GM12878 (cell line): ENCODE data around the gene HS3ST1. TPM values are rescaled to one million over a fixed set of nuclear protein-coding genes. Genes with fewer than 3 reads are reported as not detected.

ENCODE experiments used
- ATAC-seq: fragments of 200-7000 bp; cut with Tn5 transposase; 3 replicates; pipeline ENCODE4 v1.9.1; 2020; ENCODE audit warnings: mild to moderate bottlenecking, moderate library complexity
- BruUV-seq: library from RNA; stranded (reverse); fragments of 400-500 nt; replicated peaks from 2 replicates; lab custom pipeline; 2021; lab: Mats Ljungman, UMichigan
- CTCF ChIA-PET: fragments of 300-600 bp; sonication (Branson Sonifier 250); formaldehyde crosslinking; extraction: SDS; loops from one replicate; lab custom pipeline; 2021; ENCODE audit warnings: inconsistent platforms; lab: Yijun Ruan, JAX
- POLR2A ChIA-PET: fragments of 350-600 bp; formaldehyde crosslinking; extraction: SDS; loops from one replicate; lab custom pipeline; 2021; ENCODE audit warnings: inconsistent platforms; lab: Charles Lee
- RAD21 ChIA-PET: fragments of 300-600 bp; sonication (Branson Sonifier 250); formaldehyde crosslinking; loops from one replicate; lab custom pipeline; 2023; ENCODE audit warnings: antibody characterized with exemption; ENCODE audit not compliant: unreplicated experiment; lab: Charles Lee
- SMC1A ChIA-PET: fragments of 300-600 bp; sonication (Branson Sonifier 250); formaldehyde crosslinking; loops from one replicate; lab custom pipeline; 2023; ENCODE audit not compliant: unreplicated experiment, uncharacterized antibody; lab: Charles Lee
- DNase-seq: peaks from one replicate; pipeline ENCODE4 v3.0.0-alpha.2; 2011; ENCODE audit warnings: low read depth, low spot score
- FAIRE-seq: peaks from 3 replicates; lab custom pipeline; 2011; peaks lifted over from hg19 to GRCh38; lab: Jason Lieb, UNC
- H2AFZ ChIP-seq: 2 replicates; pipeline ENCODE4 v1.6.0; 2011; ENCODE audit warnings: low read depth, low read length, control low read depth; ENCODE audit not compliant: control insufficient read depth
- H3K27ac ChIP-seq: 2 replicates; pipeline ENCODE4 v1.5.1; 2011; ENCODE audit warnings: control low read depth; ENCODE audit not compliant: control insufficient read depth, insufficient read depth
- H3K27me3 ChIP-seq, 2 experiments: replicated peaks in 1 of 2; 2 replicates each; pipeline versions ENCODE4 v1.6.0 to v1.6.1; 2011; ENCODE audit warnings: low read length in 1 of 2; ENCODE audit not compliant: control insufficient read depth in 2 of 2, insufficient read depth in 2 of 2
- H3K36me3 ChIP-seq, 2 experiments: 2 replicates each; pipeline ENCODE4 v1.5.1; 2011; ENCODE audit warnings: low read length in 1 of 2; ENCODE audit not compliant: control insufficient read depth in 2 of 2, insufficient read depth in 2 of 2
- H3K4me1 ChIP-seq: 2 replicates; pipeline ENCODE4 v1.6.1; 2011; ENCODE audit warnings: mild to moderate bottlenecking, low read length, moderate library complexity, mixed read lengths; ENCODE audit not compliant: control insufficient read depth, insufficient read depth
- H3K4me2 ChIP-seq: 2 replicates; pipeline ENCODE4 v1.6.0; 2011; ENCODE audit warnings: control low read depth; ENCODE audit not compliant: control insufficient read depth, insufficient read depth
- H3K4me3 ChIP-seq: fragments of 200-600 bp; sonication (generic); 2 replicates; pipeline ENCODE4 v1.5.1; 2016
- H3K79me2 ChIP-seq: 2 replicates; pipeline ENCODE4 v1.6.0; 2011; ENCODE audit warnings: low read length; ENCODE audit not compliant: control insufficient read depth, insufficient read depth
- H3K9ac ChIP-seq: 2 replicates; pipeline ENCODE4 v1.8.0; 2011; ENCODE audit warnings: low read length, control low read depth, mixed read lengths; ENCODE audit not compliant: control insufficient read depth, insufficient read depth
- H3K9me3 ChIP-seq: replicated peaks from 3 replicates; pipeline ENCODE4 v1.5.1; 2011; ENCODE audit warnings: mild to moderate bottlenecking, low read length; ENCODE audit not compliant: control insufficient read depth, insufficient read depth
- H4K20me1 ChIP-seq: 2 replicates; pipeline ENCODE4 v1.6.0; 2011; ENCODE audit not compliant: control insufficient read depth, insufficient read depth
- ASH2L ChIP-seq: fragments of 300-600, 200-600 bp; sonication (generic); IDR thresholded peaks from 2 replicates; pipeline ENCODE4 v1.6.1; 2017; ENCODE audit warnings: low read depth, mild to moderate bottlenecking, borderline replicate concordance
- BACH1 ChIP-seq: fragments of 450-650 bp; IDR thresholded peaks from 2 replicates; pipeline ENCODE4 v1.6.1; 2017; ENCODE audit warnings: mild to moderate bottlenecking, borderline replicate concordance
- CBX3 ChIP-seq: fragments of 200-600 bp; sonication (generic); IDR thresholded peaks from 2 replicates; pipeline ENCODE4 v1.6.1; 2016; ENCODE audit warnings: low read depth, borderline replicate concordance
- CBX5 ChIP-seq: sonication (generic); IDR thresholded peaks from 2 replicates; pipeline ENCODE4 v1.6.1; 2016; ENCODE audit warnings: low read depth, moderate library complexity, mild to moderate bottlenecking, inconsistent platforms
- EED ChIP-seq: sonication (generic); IDR thresholded peaks from 2 replicates; pipeline ENCODE4 v1.6.1; 2016; ENCODE audit warnings: antibody characterized with exemption, low read depth
- ETV6 ChIP-seq, 2 experiments: fragments of 450-650 bp in 1 of 2; IDR thresholded peaks in 1 of 2; conservative IDR thresholded peaks in 1 of 2; 2 replicates each; pipeline ENCODE4 v1.6.1; 2014; ENCODE audit warnings: antibody characterized with exemption in 1 of 2, borderline replicate concordance in 1 of 2, low read depth in 1 of 2, mild to moderate bottlenecking in 1 of 2, moderate library complexity in 1 of 2
- EZH2 ChIP-seq: IDR thresholded peaks from 2 replicates; pipeline ENCODE4 v1.6.1; 2012; ENCODE audit warnings: low read depth, mild to moderate bottlenecking, control low read depth, inconsistent platforms, low read length, borderline replicate concordance; ENCODE audit not compliant: control insufficient read depth
- GATAD2B ChIP-seq: fragments of 450-650 bp; conservative IDR thresholded peaks from 2 replicates; pipeline ENCODE4 v1.6.1; 2017; ENCODE audit warnings: low read depth, mild to moderate bottlenecking, moderate library complexity
- MEF2B ChIP-seq: fragments of 450-650 bp; IDR thresholded peaks from 2 replicates; pipeline ENCODE4 v1.6.1; 2018; ENCODE audit warnings: mild to moderate bottlenecking, moderate library complexity; ENCODE audit not compliant: partially characterized antibody, poor library complexity, severe bottlenecking
- NFIC ChIP-seq: IDR thresholded peaks from 2 replicates; pipeline ENCODE4 v1.6.1; 2012; ENCODE audit warnings: low read depth, mild to moderate bottlenecking, inconsistent platforms, low read length, moderate library complexity
- NR2C2 ChIP-seq: IDR thresholded peaks from 2 replicates; pipeline ENCODE4 v1.6.1; 2011; ENCODE audit warnings: borderline replicate concordance, low read depth; ENCODE audit not compliant: control insufficient read depth, insufficient read length
- PAX5 ChIP-seq: IDR thresholded peaks from 2 replicates; pipeline ENCODE4 v1.6.1; 2011; ENCODE audit warnings: low read depth, low read length, borderline replicate concordance
- SIN3A ChIP-seq: IDR thresholded peaks from 2 replicates; pipeline ENCODE4 v1.6.1; 2012; ENCODE audit warnings: low read depth, low read length, improper control_type of control experiment
- SKIL ChIP-seq: fragments of 450-650 bp; IDR thresholded peaks from 2 replicates; pipeline ENCODE4 v1.6.1; 2017; ENCODE audit warnings: mild to moderate bottlenecking, low read depth, inconsistent platforms; ENCODE audit not compliant: poor library complexity, severe bottlenecking
- TCF12 ChIP-seq: IDR thresholded peaks from 2 replicates; pipeline ENCODE4 v1.6.1; 2011; ENCODE audit warnings: low read depth, mild to moderate bottlenecking, low read length
- TCF3 ChIP-seq: IDR thresholded peaks from 2 replicates; pipeline ENCODE4 v1.6.1; 2012; ENCODE audit warnings: low read depth, mild to moderate bottlenecking, low read length, borderline replicate concordance; ENCODE audit not compliant: insufficient read depth
- ZNF384 ChIP-seq: IDR thresholded peaks from 2 replicates; pipeline ENCODE4 v1.6.1; 2012; ENCODE audit warnings: low read depth, mild to moderate bottlenecking, low read length, improper control_type of control experiment, borderline replicate concordance
- WGBS: methylation state at CpG from one replicate; pipeline ENCODE4 v1.1.6; 2016; ENCODE audit warnings: low lambda C conversion rate; ENCODE audit not compliant: insufficient replicate concordance, insufficient coverage; ENCODE audit errors: missing lambda C conversion rate; 5-methylcytosine and 5-hydroxymethylcytosine counted together
- in situ Hi-C: fragments of 300-500 bp; cut with MboI; formaldehyde crosslinking; loops from 9 replicates; pipeline ENCODE4 v1.14.3; 2018; ENCODE audit warnings: mixed read lengths
- intact Hi-C: fragments of 100-400 bp; cut with micrococcal nuclease; formaldehyde crosslinking; loops from one replicate; pipeline ENCODE4 v1.14.2; 2022; ENCODE audit not compliant: unreplicated experiment
- polyA plus RNA-seq, 11 experiments: library from polyadenylated mRNA; depleted of rRNA in 4 of 11; unstranded in 6 of 11; stranded (reverse) in 5 of 11; fragments of >200 nt; fragmentation: Nextera tagmentation in 4 of 11; fragmentation: Illumina TruSeq in 1 of 11; extraction: Ambion mirVana in 4 of 11; extraction: Trizol in 1 of 11; gene quantifications; 1 replicate in 1 of 11; 2 replicates in 10 of 11; pipeline versions ENCODE4 v1.2.1 to v1.2.3, GENCODE V29; 2011 to 2016; ENCODE audit warnings: inconsistent platforms in 2 of 11, missing spikeins in 2 of 11, low read depth in 1 of 11
- total RNA-seq, 4 experiments: library from RNA; depleted of rRNA in 3 of 4; stranded (reverse); fragments of >200 nt in 3 of 4; fragmentation: Illumina TruSeq in 1 of 4; extraction: Trizol in 1 of 4; gene quantifications; 2 replicates each; pipeline versions ENCODE4 v1.2.1 to v1.2.3, GENCODE V29; 2013 to 2021
- TF ChIP-seq, protein P1 (sequence below): IDR thresholded peaks from 2 replicates; pipeline ENCODE4 v1.6.1; 2011; ENCODE audit warnings: mild to moderate bottlenecking, low read depth, low read length, moderate library complexity; ENCODE audit not compliant: insufficient replicate concordance

HS3ST1 gene
- total and polyA plus RNA-seq, 10 of the 15 experiments (the other 5 are each of a cell fraction or from before 2014, with no cell fraction given) = 0.03 to 0.65 (median 0.13) TPM

DNA sequence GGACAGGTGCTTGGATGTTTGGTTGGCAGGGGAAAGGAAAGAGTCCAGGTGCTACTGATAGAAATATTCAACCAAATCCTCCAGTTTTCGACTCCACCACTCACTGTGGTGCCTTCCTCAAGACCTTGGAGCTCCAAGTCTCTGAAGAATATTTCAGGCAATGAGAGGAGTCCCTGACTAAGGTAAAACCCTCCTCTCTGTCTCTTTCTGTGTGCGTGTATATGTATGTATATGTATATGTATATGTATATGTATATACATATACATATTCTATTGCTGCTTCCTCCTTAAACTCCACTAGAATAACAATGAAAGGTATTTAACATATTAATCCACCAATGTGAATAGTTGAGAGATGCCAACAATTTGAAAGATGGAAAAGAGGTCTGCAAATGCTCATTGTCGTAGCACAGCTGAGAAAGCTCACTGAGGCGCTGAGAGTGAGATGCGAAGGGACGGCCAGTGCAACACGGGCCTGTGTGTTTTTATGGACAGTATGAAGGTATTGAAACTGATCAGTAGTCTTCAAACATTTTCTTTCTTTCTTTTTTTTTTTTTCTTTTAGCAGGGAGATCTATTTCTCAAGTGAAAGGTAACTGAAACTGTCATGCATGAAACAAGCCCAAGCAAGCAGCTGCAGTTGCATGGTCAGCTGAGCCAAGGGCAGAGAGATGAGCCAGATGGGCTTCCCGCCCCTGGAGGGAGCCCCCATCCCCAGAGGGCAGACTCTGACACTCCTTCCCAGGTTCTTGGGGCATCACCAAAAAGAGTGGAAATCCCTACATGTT lies 41.1 kb upstream of the HS3ST1 start:
- FAIRE-seq = peak; percentile 44
- Histone ChIP-seq H4K20me1 (no peaks in the 10 kb centered on the region), H3K79me2 (no peaks in the 10 kb centered on the region), H3K9me3 (no peaks in the 10 kb centered on the region), H3K27ac (peak overlapping the region; percentile 72), H2AFZ (peak overlapping the region; percentile 30; the same call in 1 of the 2 replicates), H3K4me1 (peaks cover 31% of the 10 kb centered on the region), H3K9ac (0 out of 2 replicates have a peak overlapping the region, but pooled peaks have one; percentile 7), H3K27me3 (no peaks in the 10 kb centered on the region), H3K36me3 (no peaks in the 10 kb centered on the region), H3K4me2 (peak overlapping the region; percentile 28), H3K4me3 (peak overlapping the region; percentile 11; the same call in 1 of the 2 replicates)
- ChIA-PET SMC1A (interaction anchor here (0.6 to 1.3 kb wide), 4 partner anchors 18 to 1938 kb away, joined by 3 to 4 read pairs (median 3); no protein-coding TSS in a partner anchor), RAD21 (interaction anchor here (0.7 kb wide), 1 partner anchor 18 kb away, joined by 4 read pairs; no protein-coding TSS in a partner anchor), POLR2A (no interaction called here), CTCF (interaction anchor here (0.8 to 1.0 kb wide), 2 partner anchors 11 to 508 kb away, joined by 3 read pairs; no protein-coding TSS in a partner anchor)
- no TSS peak for BruUV-seq
- 34% methylated on average over 8 of the region's 8 CpGs for WGBS
- intact Hi-C loops = no loop called here
- peak; percentile 38 for DNase-seq
- peak; percentile 81 for ATAC-seq
- in situ Hi-C loops = no loop called here
- TF ChIP-seq GATAD2B (no peak), BACH1 (no peak), ASH2L (no peak), CBX3 (no peak), CBX5 (peak; percentile 44; the same call in 1 of the 2 replicates), EZH2 (no peak), EED (peak; percentile 62), PAX5 (peak; percentile 62; the same call in 1 of the 2 replicates), SKIL (no peak), NR2C2 (no peak), MEF2B (peak; percentile 30), TCF3 (peak; percentile 74; the same call in 1 of the 2 replicates), ZNF384 (peak; percentile 43; the same call in 1 of the 2 replicates), TCF12 (peak; percentile 77), NFIC (peak; percentile 45; the same call in 1 of the 2 replicates), ETV6 (conservative IDR thresholded peaks at IDR 0.05 in 1 of 2, IDR thresholded peaks at IDR 0.05 in 1 of 2; ENCODE audit: borderline replicate concordance in 1 of 2, low read depth in 1 of 2) (peak in 1 of 2 experiments; percentile 79; a peak in 2 of 4 replicates), SIN3A (no peak)
- TF ChIP-seq, protein P1, sequence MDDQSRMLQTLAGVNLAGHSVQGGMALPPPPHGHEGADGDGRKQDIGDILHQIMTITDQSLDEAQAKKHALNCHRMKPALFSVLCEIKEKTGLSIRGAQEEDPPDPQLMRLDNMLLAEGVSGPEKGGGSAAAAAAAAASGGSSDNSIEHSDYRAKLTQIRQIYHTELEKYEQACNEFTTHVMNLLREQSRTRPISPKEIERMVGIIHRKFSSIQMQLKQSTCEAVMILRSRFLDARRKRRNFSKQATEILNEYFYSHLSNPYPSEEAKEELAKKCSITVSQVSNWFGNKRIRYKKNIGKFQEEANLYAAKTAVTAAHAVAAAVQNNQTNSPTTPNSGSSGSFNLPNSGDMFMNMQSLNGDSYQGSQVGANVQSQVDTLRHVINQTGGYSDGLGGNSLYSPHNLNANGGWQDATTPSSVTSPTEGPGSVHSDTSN = no peak
